ENCODE data around the gene QKI. TPM values are rescaled to one million over a fixed set of nuclear protein-coding genes. Genes with fewer than 3 reads are reported as not detected.
A peak's percentile ranks its signal among the peaks of the same experiment; 100 is the strongest.

Gene QKI
- total and polyA plus RNA-seq, 10 of the 15 experiments (the other 5 are each of a cell fraction or from before 2014, with no cell fraction given) = 4.7 to 72.5 (median 38.9) TPM

DNA sequence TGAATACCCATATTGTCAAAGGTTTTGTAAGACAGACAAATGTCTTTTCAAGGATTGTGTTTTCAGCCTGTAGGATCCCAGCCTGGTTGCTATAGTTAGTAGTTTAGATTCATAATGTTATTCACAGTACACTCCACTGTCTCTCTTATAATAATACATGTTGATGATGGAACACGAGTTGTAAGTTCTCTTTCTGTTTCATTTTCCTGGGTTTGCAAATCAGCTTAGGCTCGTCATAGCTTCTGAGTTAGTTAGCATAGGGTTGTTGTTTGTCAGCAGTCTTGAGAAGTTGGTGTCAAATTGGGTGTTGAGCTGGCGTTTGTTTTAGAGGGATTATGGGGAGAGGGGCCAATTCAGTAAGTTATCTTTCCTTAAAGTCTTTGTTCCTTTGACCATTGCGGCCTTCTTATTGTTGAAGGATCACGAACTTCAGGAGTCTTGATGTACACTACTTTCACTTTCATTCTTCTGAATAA, 45.8 kb downstream of the QKI start (continued):
- TF ChIP-seq, protein P1, sequence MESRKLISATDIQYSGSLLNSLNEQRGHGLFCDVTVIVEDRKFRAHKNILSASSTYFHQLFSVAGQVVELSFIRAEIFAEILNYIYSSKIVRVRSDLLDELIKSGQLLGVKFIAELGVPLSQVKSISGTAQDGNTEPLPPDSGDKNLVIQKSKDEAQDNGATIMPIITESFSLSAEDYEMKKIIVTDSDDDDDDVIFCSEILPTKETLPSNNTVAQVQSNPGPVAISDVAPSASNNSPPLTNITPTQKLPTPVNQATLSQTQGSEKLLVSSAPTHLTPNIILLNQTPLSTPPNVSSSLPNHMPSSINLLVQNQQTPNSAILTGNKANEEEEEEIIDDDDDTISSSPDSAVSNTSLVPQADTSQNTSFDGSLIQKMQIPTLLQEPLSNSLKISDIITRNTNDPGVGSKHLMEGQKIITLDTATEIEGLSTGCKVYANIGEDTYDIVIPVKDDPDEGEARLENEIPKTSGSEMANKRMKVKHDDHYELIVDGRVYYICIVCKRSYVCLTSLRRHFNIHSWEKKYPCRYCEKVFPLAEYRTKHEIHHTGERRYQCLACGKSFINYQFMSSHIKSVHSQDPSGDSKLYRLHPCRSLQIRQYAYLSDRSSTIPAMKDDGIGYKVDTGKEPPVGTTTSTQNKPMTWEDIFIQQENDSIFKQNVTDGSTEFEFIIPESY (IDR thresholded peaks at IDR 0.05) = no peak
- no peak for TF ChIP-seq SIX5 (IDR thresholded peaks at IDR 0.05; ENCODE audit: low read depth, low read length, severe bottlenecking)
- TF ChIP-seq, protein P2, sequence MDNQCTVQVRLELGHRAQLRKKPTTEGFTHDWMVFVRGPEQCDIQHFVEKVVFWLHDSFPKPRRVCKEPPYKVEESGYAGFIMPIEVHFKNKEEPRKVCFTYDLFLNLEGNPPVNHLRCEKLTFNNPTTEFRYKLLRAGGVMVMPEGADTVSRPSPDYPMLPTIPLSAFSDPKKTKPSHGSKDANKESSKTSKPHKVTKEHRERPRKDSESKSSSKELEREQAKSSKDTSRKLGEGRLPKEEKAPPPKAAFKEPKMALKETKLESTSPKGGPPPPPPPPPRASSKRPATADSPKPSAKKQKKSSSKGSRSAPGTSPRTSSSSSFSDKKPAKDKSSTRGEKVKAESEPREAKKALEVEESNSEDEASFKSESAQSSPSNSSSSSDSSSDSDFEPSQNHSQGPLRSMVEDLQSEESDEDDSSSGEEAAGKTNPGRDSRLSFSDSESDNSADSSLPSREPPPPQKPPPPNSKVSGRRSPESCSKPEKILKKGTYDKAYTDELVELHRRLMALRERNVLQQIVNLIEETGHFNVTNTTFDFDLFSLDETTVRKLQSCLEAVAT (IDR thresholded peaks at IDR 0.05) = peak; percentile 95

DNA sequence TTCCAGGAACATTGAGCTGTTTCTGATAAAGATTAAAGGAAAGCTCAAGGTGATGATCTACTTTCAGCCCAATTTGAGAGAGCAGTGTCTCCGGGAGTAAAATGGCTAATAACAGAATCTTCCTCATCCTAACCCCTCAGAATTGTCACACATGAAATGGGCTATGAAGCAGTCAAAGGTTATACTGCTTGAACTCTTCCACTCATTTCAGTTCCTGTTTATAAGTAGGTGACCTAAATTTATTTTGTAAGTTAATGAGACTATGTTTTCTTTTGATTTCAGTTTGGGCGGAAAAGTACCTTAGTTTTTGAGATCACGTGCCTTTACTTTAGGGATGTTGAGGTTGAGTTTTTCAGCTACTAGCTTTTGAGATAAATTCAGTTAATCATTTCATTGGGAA, 47.2 kb downstream of the QKI start:
- ATAC-seq (peak; percentile 33), FAIRE-seq (no peak), DNase-seq (ENCODE audit: low read depth, low spot score) (no peak)
- intact Hi-C loops (cut with micrococcal nuclease; ENCODE audit: unreplicated experiment) = no loop called here
- Histone ChIP-seq H3K4me1 (ENCODE audit: control insufficient read depth, insufficient read depth, low read length) (peaks cover 25% of the 10 kb centered on the region), H2AFZ (ENCODE audit: control insufficient read depth, low read depth, low read length) (no peak overlapping the region; the same call in 1 of the 2 replicates), H3K27me3 (replicated peaks in 1 of 2; ENCODE audit: control insufficient read depth in 2 of 2, insufficient read depth in 2 of 2, low read length in 1 of 2) (no peaks in the 10 kb centered on the region), H3K36me3 (ENCODE audit: control insufficient read depth in 2 of 2, insufficient read depth in 2 of 2, low read length in 1 of 2) (peaks cover 1 to 13% of the 10 kb centered on the region in 2 experiments), H3K9ac (ENCODE audit: control insufficient read depth, insufficient read depth, low read length) (no peak overlapping the region), H3K9me3 (replicated peaks; ENCODE audit: control insufficient read depth, insufficient read depth, low read length) (peaks cover 2% of the 10 kb centered on the region; the same call in 2 of the 3 replicates), H3K27ac (ENCODE audit: control insufficient read depth, insufficient read depth) (peak overlapping the region; percentile 33; the same call in 1 of the 2 replicates), H3K4me2 (ENCODE audit: control insufficient read depth, insufficient read depth) (0 out of 2 replicates have a peak overlapping the region, but pooled peaks have one; percentile 27), H3K4me3 (peak overlapping the region; percentile 22; the same call in 1 of the 2 replicates), H3K79me2 (ENCODE audit: control insufficient read depth, insufficient read depth, low read length) (peaks cover 62% of the 10 kb centered on the region), H4K20me1 (ENCODE audit: control insufficient read depth, insufficient read depth) (no peaks in the 10 kb centered on the region)
- in situ Hi-C loops (cut with MboI) = no loop called here
- WGBS (ENCODE audit: insufficient coverage, insufficient replicate concordance, low lambda C conversion rate, missing lambda C conversion rate) = 96% methylated on average over 3 of the region's 3 CpGs
- RAD21 ChIA-PET (ENCODE audit: unreplicated experiment) = interaction anchor here (1.0 kb wide), 1 partner anchor 42 kb away, joined by 5 read pairs; no protein-coding TSS in a partner anchor
- POLR2A ChIA-PET = no interaction called here
- SMC1A ChIA-PET (ENCODE audit: uncharacterized antibody, unreplicated experiment) = interaction anchor here (1.0 to 1.2 kb wide), 2 partner anchors 11 to 26 kb away, joined by 3 read pairs; no protein-coding TSS in a partner anchor
- CTCF ChIA-PET = no interaction called here
- BruUV-seq (replicated peaks) = no TSS peak
- TF ChIP-seq NFYA (IDR thresholded peaks at IDR 0.05; ENCODE audit: borderline replicate concordance, low read depth, low read length) = no peak
- peak; percentile 53; the same call in 1 of the 2 replicates for TF ChIP-seq NR2F1 (conservative IDR thresholded peaks at IDR 0.05)
- TF ChIP-seq MTA3 (IDR thresholded peaks at IDR 0.05; ENCODE audit: borderline replicate concordance, low read length) = no peak
- peak; percentile 45; the same call in 1 of the 2 replicates for TF ChIP-seq RAD51 (IDR thresholded peaks at IDR 0.05)
- no peak for TF ChIP-seq BACH1 (IDR thresholded peaks at IDR 0.05; ENCODE audit: borderline replicate concordance)
- TF ChIP-seq HCFC1 (IDR thresholded peaks at IDR 0.05; ENCODE audit: low read length) = no peak
- TF ChIP-seq, protein P3, sequence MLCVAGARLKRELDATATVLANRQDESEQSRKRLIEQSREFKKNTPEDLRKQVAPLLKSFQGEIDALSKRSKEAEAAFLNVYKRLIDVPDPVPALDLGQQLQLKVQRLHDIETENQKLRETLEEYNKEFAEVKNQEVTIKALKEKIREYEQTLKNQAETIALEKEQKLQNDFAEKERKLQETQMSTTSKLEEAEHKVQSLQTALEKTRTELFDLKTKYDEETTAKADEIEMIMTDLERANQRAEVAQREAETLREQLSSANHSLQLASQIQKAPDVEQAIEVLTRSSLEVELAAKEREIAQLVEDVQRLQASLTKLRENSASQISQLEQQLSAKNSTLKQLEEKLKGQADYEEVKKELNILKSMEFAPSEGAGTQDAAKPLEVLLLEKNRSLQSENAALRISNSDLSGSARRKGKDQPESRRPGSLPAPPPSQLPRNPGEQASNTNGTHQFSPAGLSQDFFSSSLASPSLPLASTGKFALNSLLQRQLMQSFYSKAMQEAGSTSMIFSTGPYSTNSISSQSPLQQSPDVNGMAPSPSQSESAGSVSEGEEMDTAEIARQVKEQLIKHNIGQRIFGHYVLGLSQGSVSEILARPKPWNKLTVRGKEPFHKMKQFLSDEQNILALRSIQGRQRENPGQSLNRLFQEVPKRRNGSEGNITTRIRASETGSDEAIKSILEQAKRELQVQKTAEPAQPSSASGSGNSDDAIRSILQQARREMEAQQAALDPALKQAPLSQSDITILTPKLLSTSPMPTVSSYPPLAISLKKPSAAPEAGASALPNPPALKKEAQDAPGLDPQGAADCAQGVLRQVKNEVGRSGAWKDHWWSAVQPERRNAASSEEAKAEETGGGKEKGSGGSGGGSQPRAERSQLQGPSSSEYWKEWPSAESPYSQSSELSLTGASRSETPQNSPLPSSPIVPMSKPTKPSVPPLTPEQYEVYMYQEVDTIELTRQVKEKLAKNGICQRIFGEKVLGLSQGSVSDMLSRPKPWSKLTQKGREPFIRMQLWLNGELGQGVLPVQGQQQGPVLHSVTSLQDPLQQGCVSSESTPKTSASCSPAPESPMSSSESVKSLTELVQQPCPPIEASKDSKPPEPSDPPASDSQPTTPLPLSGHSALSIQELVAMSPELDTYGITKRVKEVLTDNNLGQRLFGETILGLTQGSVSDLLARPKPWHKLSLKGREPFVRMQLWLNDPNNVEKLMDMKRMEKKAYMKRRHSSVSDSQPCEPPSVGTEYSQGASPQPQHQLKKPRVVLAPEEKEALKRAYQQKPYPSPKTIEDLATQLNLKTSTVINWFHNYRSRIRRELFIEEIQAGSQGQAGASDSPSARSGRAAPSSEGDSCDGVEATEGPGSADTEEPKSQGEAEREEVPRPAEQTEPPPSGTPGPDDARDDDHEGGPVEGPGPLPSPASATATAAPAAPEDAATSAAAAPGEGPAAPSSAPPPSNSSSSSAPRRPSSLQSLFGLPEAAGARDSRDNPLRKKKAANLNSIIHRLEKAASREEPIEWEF (IDR thresholded peaks at IDR 0.05; ENCODE audit: insufficient replicate concordance, low read depth, low read length) = no peak
- no peak for TF ChIP-seq FOXK2 (IDR thresholded peaks at IDR 0.05)
- no peak for TF ChIP-seq CHD1 (IDR thresholded peaks at IDR 0.05; ENCODE audit: low read depth, low read length)
- TF ChIP-seq, protein P4, sequence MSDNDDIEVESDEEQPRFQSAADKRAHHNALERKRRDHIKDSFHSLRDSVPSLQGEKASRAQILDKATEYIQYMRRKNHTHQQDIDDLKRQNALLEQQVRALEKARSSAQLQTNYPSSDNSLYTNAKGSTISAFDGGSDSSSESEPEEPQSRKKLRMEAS (IDR thresholded peaks at IDR 0.05; ENCODE audit: low read depth, low read length) = no peak
- TF ChIP-seq STAT3 (IDR thresholded peaks at IDR 0.05; ENCODE audit: low read depth, low read length) = no peak
- TF ChIP-seq BCL11A (IDR thresholded peaks at IDR 0.05; ENCODE audit: low read depth, low read length) = no peak
